WERI-Rb-1 (cell line): ENCODE data around the gene DENND2A.

Experiments
- DNase-seq: peaks from one replicate; pipeline ENCODE4 v3.0.0-alpha.2; 2020
- H3K27ac ChIP-seq: fragments of 250-450 bp; sonication (Bioruptor Pico); 2 replicates; pipeline ENCODE4 v1.5.1; 2020; ENCODE audit warnings: mild to moderate bottlenecking, moderate library complexity
- H3K27me3 ChIP-seq: fragments of 250-450 bp; sonication (Bioruptor Pico); 2 replicates; pipeline ENCODE4 v1.5.1; 2021; ENCODE audit warnings: mild to moderate bottlenecking, low read depth, moderate library complexity; ENCODE audit not compliant: insufficient read depth, severe bottlenecking
- H3K36me3 ChIP-seq: fragments of 250-450 bp; sonication (Bioruptor Pico); 2 replicates; pipeline ENCODE4 v1.5.1; 2020; ENCODE audit warnings: mild to moderate bottlenecking, moderate library complexity
- H3K4me3 ChIP-seq: 2 replicates; pipeline ENCODE4 v1.5.1; 2011; ENCODE audit warnings: low read depth, mild to moderate bottlenecking, control low read depth, low read length
- H3K9me3 ChIP-seq: fragments of 250-450 bp; sonication (Bioruptor Pico); 2 replicates; pipeline ENCODE4 v1.5.1; 2021; ENCODE audit warnings: mild to moderate bottlenecking, moderate library complexity; ENCODE audit not compliant: severe bottlenecking
- TF ChIP-seq, protein P1 (sequence below): IDR thresholded peaks from 2 replicates; pipeline ENCODE4 v1.5.1; 2011; ENCODE audit warnings: low read depth, mild to moderate bottlenecking, control low read depth, inconsistent platforms, low read length

The DENND2A gene

GRCh38 chr7:140654109-140654387, 13.4 kb upstream of the DENND2A start:
- no peak overlapping the region for H3K4me3 ChIP-seq
- H3K9me3 ChIP-seq, result no peaks in the 10 kb centered on the region
- no peak overlapping the region for H3K27ac ChIP-seq
- H3K27me3 ChIP-seq, result no peaks in the 10 kb centered on the region
- DNase-seq, result no peak
- TF ChIP-seq, protein P1, sequence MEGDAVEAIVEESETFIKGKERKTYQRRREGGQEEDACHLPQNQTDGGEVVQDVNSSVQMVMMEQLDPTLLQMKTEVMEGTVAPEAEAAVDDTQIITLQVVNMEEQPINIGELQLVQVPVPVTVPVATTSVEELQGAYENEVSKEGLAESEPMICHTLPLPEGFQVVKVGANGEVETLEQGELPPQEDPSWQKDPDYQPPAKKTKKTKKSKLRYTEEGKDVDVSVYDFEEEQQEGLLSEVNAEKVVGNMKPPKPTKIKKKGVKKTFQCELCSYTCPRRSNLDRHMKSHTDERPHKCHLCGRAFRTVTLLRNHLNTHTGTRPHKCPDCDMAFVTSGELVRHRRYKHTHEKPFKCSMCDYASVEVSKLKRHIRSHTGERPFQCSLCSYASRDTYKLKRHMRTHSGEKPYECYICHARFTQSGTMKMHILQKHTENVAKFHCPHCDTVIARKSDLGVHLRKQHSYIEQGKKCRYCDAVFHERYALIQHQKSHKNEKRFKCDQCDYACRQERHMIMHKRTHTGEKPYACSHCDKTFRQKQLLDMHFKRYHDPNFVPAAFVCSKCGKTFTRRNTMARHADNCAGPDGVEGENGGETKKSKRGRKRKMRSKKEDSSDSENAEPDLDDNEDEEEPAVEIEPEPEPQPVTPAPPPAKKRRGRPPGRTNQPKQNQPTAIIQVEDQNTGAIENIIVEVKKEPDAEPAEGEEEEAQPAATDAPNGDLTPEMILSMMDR, result no peak
- no peaks in the 10 kb centered on the region for H3K36me3 ChIP-seq

- TF ChIP-seq, protein P1, result peak; percentile 73
- DNase-seq, result peak; percentile 83
Observed at GRCh38 chr7:140653319-140654108, 12.9 kb upstream of the DENND2A start.

GRCh38 chr7:140650367-140650766, 9.8 kb upstream of the DENND2A start:
- H3K9me3 ChIP-seq, result no peaks in the 10 kb centered on the region
- DNase-seq, result no peak
- no peaks in the 10 kb centered on the region for H3K27me3 ChIP-seq
- TF ChIP-seq, protein P1, result no peak
- H3K36me3 ChIP-seq, result no peaks in the 10 kb centered on the region
- H3K27ac ChIP-seq, result no peak overlapping the region
- no peak overlapping the region for H3K4me3 ChIP-seq

More at GRCh38 chr7:140653319-140654108, 12.9 kb upstream of the DENND2A start:
- H3K4me3 ChIP-seq, result no peak overlapping the region
- no peaks in the 10 kb centered on the region for H3K36me3 ChIP-seq
- no peaks in the 10 kb centered on the region for H3K27me3 ChIP-seq
- H3K27ac ChIP-seq, result no peak overlapping the region
- H3K9me3 ChIP-seq, result no peaks in the 10 kb centered on the region

DNA sequence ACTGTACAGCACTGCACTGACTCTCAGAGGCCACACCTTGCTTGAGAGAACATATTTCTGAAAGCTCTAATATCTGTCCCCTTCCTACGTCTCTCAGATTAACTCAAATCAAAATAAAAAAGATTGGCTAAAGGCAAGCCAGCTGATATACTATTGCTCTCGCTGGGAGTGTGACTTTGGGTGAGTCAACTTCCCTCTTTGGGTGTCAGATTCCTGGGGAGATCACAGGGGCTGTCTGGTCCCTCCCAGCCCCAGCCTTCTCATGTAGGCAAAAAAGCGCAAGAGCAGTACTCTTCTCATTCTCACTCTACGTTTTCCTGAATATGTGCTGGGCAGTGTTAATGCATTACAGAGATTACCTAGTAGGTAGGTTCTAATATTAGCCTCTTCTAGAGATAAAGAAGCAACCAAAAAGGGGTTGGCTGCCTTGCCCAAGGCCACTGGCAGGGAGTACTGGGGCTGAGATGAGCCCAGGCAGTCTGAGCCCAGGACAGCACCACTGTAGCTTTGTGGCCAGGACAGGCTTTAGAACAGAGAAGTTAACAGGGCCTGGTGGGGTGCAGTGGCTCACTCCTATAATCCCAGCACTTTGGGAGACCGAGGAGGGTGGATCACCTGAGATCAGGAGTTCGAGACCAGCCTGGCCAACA, 9.1 kb upstream of the DENND2A start:
- Histone ChIP-seq H3K4me3 (no peak overlapping the region), H3K9me3 (no peaks in the 10 kb centered on the region), H3K36me3 (no peaks in the 10 kb centered on the region), H3K27ac (no peak overlapping the region), H3K27me3 (no peaks in the 10 kb centered on the region)
- no peak for DNase-seq
- TF ChIP-seq, protein P1, result no peak

DNA sequence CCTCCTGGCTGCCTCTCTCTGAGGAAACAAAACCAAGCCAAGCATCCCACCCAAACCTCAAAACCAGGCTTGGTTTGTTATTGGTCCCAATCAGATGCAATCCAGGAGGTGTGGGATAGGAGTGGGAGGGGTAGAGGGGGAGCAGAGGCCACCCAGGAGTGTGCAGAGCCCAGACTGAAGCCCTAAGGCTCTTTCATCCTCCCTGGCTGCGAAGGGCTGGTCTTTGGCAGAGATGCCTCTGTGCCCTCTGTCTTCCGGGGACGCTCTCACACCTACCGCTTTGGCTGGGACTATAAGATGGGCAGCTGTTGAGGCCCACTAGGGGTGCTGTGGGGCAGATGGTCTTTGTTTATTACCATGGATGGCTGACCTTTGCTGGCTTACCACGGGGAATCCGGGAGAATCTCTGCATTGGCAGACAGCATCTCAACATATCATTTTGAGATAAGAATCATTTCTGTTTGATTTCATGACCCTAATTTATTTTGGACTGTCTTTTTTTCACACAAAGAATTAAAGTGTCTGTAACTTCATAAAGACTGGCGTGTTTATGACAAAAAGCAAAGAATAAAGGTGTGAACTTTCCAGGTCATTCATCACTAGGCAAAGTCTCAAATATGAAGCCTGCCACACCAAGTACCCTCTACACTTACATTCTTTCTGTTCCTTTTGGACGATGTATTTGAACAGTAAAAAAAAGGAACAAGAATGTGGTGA, 6.5 kb upstream of the DENND2A start:
- Histone ChIP-seq H3K27me3 (no peaks in the 10 kb centered on the region), H3K36me3 (no peaks in the 10 kb centered on the region), H3K27ac (peak overlapping the region; percentile 72), H3K4me3 (no peak overlapping the region), H3K9me3 (no peaks in the 10 kb centered on the region)
- DNase-seq, result peak; percentile 86
- TF ChIP-seq, protein P1, result peak; percentile 79
